ENCODE measurements around the gene PCNX1.

- TF ChIP-seq CTCF (IDR thresholded peaks at IDR 0.05; ENCODE audit: low read depth, low read length) (no peak), POLR2A (IDR thresholded peaks at IDR 0.05; ENCODE audit: extremely low read depth, insufficient read length) (no peak)
Observed at GRCh38 chr14:71060825-71061455, 153.7 kb downstream of the PCNX1 start.
